Adrenal gland (tissue), 5 donors: ENCODE results near the gene PMPCB.
"Not testable (repeated sequence)": the region's sequence is repeated elsewhere in the genome, so short reads cannot be mapped to it uniquely, and the experiment has no call there.

Experiments used
- POLR2A ChIP-seq, 2 donors: fragments of 450-650 bp; IDR thresholded peaks; one replicate each; pipeline ENCODE4 v1.6.1; 2017; ENCODE audit warnings: antibody characterized with exemption in 2 of 2, mild to moderate bottlenecking in 2 of 2, moderate library complexity in 1 of 2
- TF ChIP-seq, protein P1 (sequence below), 6 experiments: fragments of 450-650 bp in 4 of 6; fragments of 200-600 bp in 2 of 6; sonication (generic) in 1 of 6; IDR thresholded peaks; 1 replicate in 5 of 6; 2 replicates in 1 of 6; pipeline versions ENCODE4 v1.5.1 to v1.8.0; 2016 to 2021; ENCODE audit warnings: antibody characterized with exemption in 6 of 6, mild to moderate bottlenecking in 2 of 6, moderate library complexity in 1 of 6
- donor health status: DM: no; HTN: no; CAD: no.

DNA sequence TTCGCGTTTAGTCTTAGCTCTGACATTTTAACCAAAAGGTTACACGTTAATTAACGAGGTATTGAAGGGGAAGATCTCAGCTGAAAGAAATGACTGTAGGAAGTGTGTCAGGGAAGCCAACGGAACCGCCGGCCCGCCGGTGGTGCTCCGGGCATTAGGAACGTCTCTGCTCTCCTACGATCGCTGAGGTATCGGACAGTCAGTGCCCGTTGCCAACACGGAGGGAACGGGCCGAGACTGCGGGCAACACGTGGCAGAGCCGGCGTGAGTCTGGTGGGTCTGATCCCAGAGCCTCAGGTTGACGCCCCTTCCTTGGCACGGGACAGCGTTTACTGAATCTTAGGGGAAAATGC is 16.5 kb upstream of the PMPCB start:
- TF ChIP-seq, protein P1, sequence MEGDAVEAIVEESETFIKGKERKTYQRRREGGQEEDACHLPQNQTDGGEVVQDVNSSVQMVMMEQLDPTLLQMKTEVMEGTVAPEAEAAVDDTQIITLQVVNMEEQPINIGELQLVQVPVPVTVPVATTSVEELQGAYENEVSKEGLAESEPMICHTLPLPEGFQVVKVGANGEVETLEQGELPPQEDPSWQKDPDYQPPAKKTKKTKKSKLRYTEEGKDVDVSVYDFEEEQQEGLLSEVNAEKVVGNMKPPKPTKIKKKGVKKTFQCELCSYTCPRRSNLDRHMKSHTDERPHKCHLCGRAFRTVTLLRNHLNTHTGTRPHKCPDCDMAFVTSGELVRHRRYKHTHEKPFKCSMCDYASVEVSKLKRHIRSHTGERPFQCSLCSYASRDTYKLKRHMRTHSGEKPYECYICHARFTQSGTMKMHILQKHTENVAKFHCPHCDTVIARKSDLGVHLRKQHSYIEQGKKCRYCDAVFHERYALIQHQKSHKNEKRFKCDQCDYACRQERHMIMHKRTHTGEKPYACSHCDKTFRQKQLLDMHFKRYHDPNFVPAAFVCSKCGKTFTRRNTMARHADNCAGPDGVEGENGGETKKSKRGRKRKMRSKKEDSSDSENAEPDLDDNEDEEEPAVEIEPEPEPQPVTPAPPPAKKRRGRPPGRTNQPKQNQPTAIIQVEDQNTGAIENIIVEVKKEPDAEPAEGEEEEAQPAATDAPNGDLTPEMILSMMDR (IDR thresholded peaks at IDR 0.05): not testable (repeated sequence)
- peak in 1 of 2 donors; percentile 19 for TF ChIP-seq POLR2A (IDR thresholded peaks at IDR 0.05)
